ENCODE results near the gene PEX11B.

DNA sequence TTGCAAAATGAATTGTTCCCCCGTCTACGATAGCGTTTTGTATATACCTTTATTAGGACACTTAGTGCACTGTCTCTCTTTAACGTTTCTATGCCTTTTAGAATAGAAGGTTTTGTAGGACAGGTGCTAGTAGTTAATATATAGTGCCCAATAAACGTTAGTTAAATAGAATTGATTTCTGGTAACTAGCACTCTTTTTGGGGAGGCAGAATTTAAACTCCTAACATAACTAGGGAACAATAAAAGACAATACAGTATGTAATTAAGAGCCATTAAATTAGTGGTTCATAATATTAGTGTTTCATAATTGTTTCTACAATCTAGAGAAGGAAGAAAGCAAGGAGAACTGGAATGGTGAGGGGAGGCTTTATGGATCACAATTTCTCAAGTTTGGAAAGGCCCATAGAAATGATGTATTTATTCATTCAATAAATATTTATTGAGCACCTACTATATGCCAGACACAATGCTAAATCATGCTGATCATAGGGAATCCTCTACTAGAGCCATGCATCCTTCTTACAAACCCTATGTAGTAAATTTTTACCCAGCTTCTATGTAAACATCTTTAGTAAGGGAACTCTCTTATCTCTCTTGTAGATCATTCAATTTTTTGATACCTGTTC lies 46.7 kb upstream of the PEX11B start:
- no peak for TF ChIP-seq CTCF (optimal IDR thresholded peaks at IDR 0.05 in 1 of 3, IDR thresholded peaks at IDR 0.05 in 1 of 3, conservative IDR thresholded peaks at IDR 0.05 in 1 of 3; ENCODE audit: extremely low read depth in 1 of 3, insufficient read depth in 2 of 3, low read length in 3 of 3)
- no peak for TF ChIP-seq EZH2 (IDR thresholded peaks at IDR 0.05; ENCODE audit: low read length)
